K562 (cell line): Measurements from ENCODE around the gene DCLK2. TPM values are rescaled to one million over a fixed set of nuclear protein-coding genes. Genes with fewer than 3 reads are reported as not detected.
"Not testable (repeated sequence)": the region's sequence is repeated elsewhere in the genome, so short reads cannot be mapped to it uniquely, and the experiment has no call there.

Experiments
- ATAC-seq: fragments of 200-7000 bp; cut with Tn5 transposase; 3 replicates; pipeline ENCODE4 v1.9.1; 2020; ENCODE audit warnings: moderate library complexity
- BruUV-seq: library from RNA; stranded (reverse); fragments of 400-500 nt; replicated peaks from 2 replicates; lab custom pipeline; 2021; lab: Mats Ljungman, UMichigan
- CTCF ChIA-PET: fragments of 300-600 bp; formaldehyde crosslinking; extraction: SDS; loops from one replicate; lab custom pipeline; 2021; ENCODE audit warnings: low intra/inter-chr PET ratio; lab: Yijun Ruan, JAX
- POLR2A ChIA-PET: fragments of 300-600, 350-650 bp; sonication (Branson Sonifier 250); formaldehyde crosslinking; extraction: SDS; loops from one replicate; lab custom pipeline; 2021; ENCODE audit warnings: antibody characterized with exemption, inconsistent platforms; lab: Yijun Ruan, JAX
- DNase-seq, 4 experiments: peaks; one replicate each; pipeline versions ENCODE4 v3.0.0 to v3.0.0-alpha.2; 2011 to 2018; ENCODE audit warnings: low spot score in 3 of 4, mixed read lengths in 3 of 4; ENCODE audit errors: extremely low read depth in 1 of 4
- FAIRE-seq: peaks from 2 replicates; lab custom pipeline; 2011; peaks lifted over from hg19 to GRCh38; lab: Jason Lieb, UNC
- H2AFZ ChIP-seq: 2 replicates; pipeline ENCODE4 v1.6.0; 2011; ENCODE audit warnings: low read depth, low read length, control low read depth, inconsistent platforms
- H3K27ac ChIP-seq: fragments of 200-600 bp; 3 replicates; pipeline ENCODE4 v1.8.0; 2011; ENCODE audit warnings: low read depth, mild to moderate bottlenecking, control low read depth, inconsistent platforms, low read length, moderate library complexity, mixed read lengths; ENCODE audit errors: extremely low read depth
- H3K27me3 ChIP-seq, 2 experiments: fragments of 300-600 bp in 1 of 2; 2 replicates in 1 of 2; 3 replicates in 1 of 2; pipeline versions ENCODE4 v1.6.0 to v1.8.0; 2011; ENCODE audit warnings: inconsistent platforms in 2 of 2, low read length in 2 of 2, mild to moderate bottlenecking in 1 of 2, mixed read lengths in 1 of 2, moderate library complexity in 1 of 2; ENCODE audit not compliant: control insufficient read depth in 2 of 2, insufficient read depth in 2 of 2
- H3K36me3 ChIP-seq: fragments of 300-600 bp; 3 replicates; pipeline ENCODE4 v1.8.0; 2011; ENCODE audit warnings: mild to moderate bottlenecking, low read length, inconsistent platforms; ENCODE audit not compliant: control insufficient read depth, insufficient read depth
- H3K4me1 ChIP-seq, 2 experiments: fragments of 200-600 bp in 1 of 2; replicated peaks in 1 of 2; 2 replicates in 1 of 2; 3 replicates in 1 of 2; pipeline versions ENCODE4 v1.5.1 to v1.8.0; 2011; ENCODE audit warnings: inconsistent platforms in 2 of 2, low read length in 2 of 2, mild to moderate bottlenecking in 1 of 2, mixed read lengths in 1 of 2, moderate library complexity in 1 of 2; ENCODE audit not compliant: control insufficient read depth in 2 of 2, insufficient read depth in 2 of 2
- H3K4me2 ChIP-seq: 2 replicates; pipeline ENCODE4 v1.6.1; 2011; ENCODE audit warnings: low read length, control low read depth, inconsistent platforms, mixed read lengths; ENCODE audit not compliant: insufficient read depth
- H3K4me3 ChIP-seq: fragments of 200-600 bp; sonication (generic), shearing (Covaris generic); 2 replicates; pipeline ENCODE4 v1.5.1; 2016; ENCODE audit warnings: control low read depth, inconsistent platforms
- H3K79me2 ChIP-seq: fragments of 200-600 bp; 3 replicates; pipeline ENCODE4 v1.8.0; 2011; ENCODE audit warnings: low read length, inconsistent platforms; ENCODE audit not compliant: control insufficient read depth, insufficient read depth
- H3K9ac ChIP-seq, 2 experiments: 2 replicates each; pipeline versions ENCODE4 v1.6.0 to v1.6.1; 2011; ENCODE audit warnings: low read depth in 2 of 2, low read length in 2 of 2, control low read depth in 1 of 2, inconsistent platforms in 1 of 2, mild to moderate bottlenecking in 1 of 2, mixed read lengths in 1 of 2; ENCODE audit not compliant: insufficient read depth in 1 of 2
- H3K9me1 ChIP-seq: one replicate; pipeline ENCODE4 v1.6.0; 2011; ENCODE audit warnings: inconsistent platforms, mild to moderate bottlenecking, low read length, moderate library complexity; ENCODE audit not compliant: control insufficient read depth, insufficient read depth
- H3K9me3 ChIP-seq: replicated peaks from 2 replicates; pipeline ENCODE4 v1.5.1; 2011; ENCODE audit warnings: low read depth, low read length, inconsistent platforms; ENCODE audit not compliant: control insufficient read depth, insufficient read depth
- H4K20me1 ChIP-seq: replicated peaks from 2 replicates; pipeline ENCODE4 v1.6.1; 2011; ENCODE audit warnings: low read length, inconsistent platforms, mixed read lengths; ENCODE audit not compliant: control insufficient read depth, insufficient read depth
- CBX5 ChIP-seq: IDR thresholded peaks from 2 replicates; pipeline ENCODE4 v1.6.1; 2014; ENCODE audit warnings: low read depth, borderline replicate concordance
- DIDO1 ChIP-seq: fragments of 450-650 bp; IDR thresholded peaks from 2 replicates; pipeline ENCODE4 v1.6.1; 2016; ENCODE audit warnings: low read depth, missing biosample characterization, missing genetic modification characterization
- ETV6 ChIP-seq, 3 experiments: fragments of 150-350 bp in 1 of 3; sonication (generic) in 1 of 3; formaldehyde crosslinking in 1 of 3; IDR thresholded peaks; 2 replicates each; pipeline versions ENCODE4 v1.6.1 to v1.8.0; 2014 to 2022; ENCODE audit warnings: borderline replicate concordance in 2 of 3, low read depth in 2 of 3, antibody characterized with exemption in 1 of 3, low read length in 1 of 3, mild to moderate bottlenecking in 1 of 3, missing genetic modification reagents in 1 of 3
- RCOR1 ChIP-seq, 2 experiments: IDR thresholded peaks; 2 replicates each; pipeline ENCODE4 v1.6.1; 2012; ENCODE audit warnings: low read depth in 2 of 2, low read length in 2 of 2, borderline replicate concordance in 1 of 2, improper control_type of control experiment in 1 of 2
- RFX1 ChIP-seq: fragments of 450-650 bp; IDR thresholded peaks from 2 replicates; pipeline ENCODE4 v1.6.1; 2016; ENCODE audit warnings: mild to moderate bottlenecking, moderate library complexity
- YBX1 ChIP-seq: fragments of 450-650 bp; IDR thresholded peaks from 2 replicates; pipeline ENCODE4 v1.7.1; 2016; ENCODE audit warnings: mild to moderate bottlenecking
- ZNF586 ChIP-seq: fragments of 450-650 bp; formaldehyde crosslinking; conservative IDR thresholded peaks from 2 replicates; pipeline ENCODE4 v1.4.0; 2020; ENCODE audit warnings: mild to moderate bottlenecking, moderate library complexity
- ZNF644 ChIP-seq: fragments of 200-800 bp; sonication (Bioruptor generic); IDR thresholded peaks from 2 replicates; pipeline ENCODE4 v1.6.1; 2016; ENCODE audit warnings: low read depth, missing genetic modification characterization, missing compliant biosample characterization
- WGBS: fragments of 100-300 bp; shearing (Covaris generic); methylation state at CpG from one replicate; pipeline ENCODE4 v1.1.6; 2016; ENCODE audit warnings: low coverage, mixed read lengths; ENCODE audit not compliant: insufficient coverage; ENCODE audit errors: missing lambda C conversion rate; 5-methylcytosine and 5-hydroxymethylcytosine counted together
- in situ Hi-C: fragments of 300-500 bp; cut with MboI; formaldehyde crosslinking; loops from 4 replicates; pipeline ENCODE4 v1.15.0; 2018; ENCODE audit warnings: inconsistent platforms, mixed read lengths
- intact Hi-C: fragments of 100-400 bp; cut with micrococcal nuclease; formaldehyde crosslinking; loops from 2 replicates; pipeline ENCODE4 v1.14.2; 2022
- polyA plus RNA-seq, 8 experiments: library from polyadenylated mRNA; depleted of rRNA in 4 of 8; stranded (reverse) in 5 of 8; unstranded in 3 of 8; fragments of >200 nt; fragmentation: Nextera tagmentation in 2 of 8; fragmentation: Illumina TruSeq in 1 of 8; extraction: Ambion mirVana in 2 of 8; extraction: Trizol in 1 of 8; gene quantifications; 2 replicates each; pipeline versions ENCODE4 v1.2.1 to v1.2.3, GENCODE V29; 2011 to 2014; ENCODE audit warnings: inconsistent platforms in 1 of 8, missing spikeins in 1 of 8
- total RNA-seq, 7 experiments: library from RNA; depleted of rRNA in 6 of 7; stranded (reverse); fragments of >200 nt in 6 of 7; fragmentation: Illumina TruSeq in 2 of 7; extraction: Trizol in 2 of 7; gene quantifications; 2 replicates each; pipeline versions ENCODE4 v1.2.1 to v1.2.3, GENCODE V29; 2011 to 2021; ENCODE audit warnings: low replicate concordance in 1 of 7
- TF ChIP-seq, protein P1 (sequence below): fragments of 450-650 bp; IDR thresholded peaks from 2 replicates; pipeline ENCODE4 v1.6.1; 2016; ENCODE audit warnings: antibody characterized with exemption

DCLK2 gene
- total and polyA plus RNA-seq, 9 of the 15 experiments (the other 6 are each of a cell fraction or from before 2014, with no cell fraction given): not detected

DNA sequence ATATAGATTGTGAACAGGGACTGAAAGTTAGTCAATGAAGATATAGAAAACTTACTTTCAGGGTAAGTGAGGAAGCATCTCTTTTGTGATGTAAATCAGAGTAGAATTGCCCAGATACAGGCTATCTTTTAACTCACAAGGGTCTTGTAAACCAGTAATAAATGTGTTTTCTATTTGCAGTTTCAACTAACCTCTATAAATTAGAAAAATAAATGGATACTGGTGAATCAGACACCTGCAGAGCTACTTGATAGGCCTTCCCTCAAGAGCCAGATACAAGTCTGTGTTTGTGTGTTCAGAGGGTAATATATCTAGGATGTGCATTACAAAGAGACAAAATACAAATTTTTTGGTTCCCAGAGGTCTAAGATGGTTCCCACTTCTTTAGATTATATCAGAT is 82.9 kb downstream of the DCLK2 start:
- no peaks in the 10 kb centered on the region; a peak in 1 of 5 replicates for H3K27me3 ChIP-seq
- in situ Hi-C loops: no loop called here
- H3K9ac ChIP-seq: no peak overlapping the region
- no peaks in the 10 kb centered on the region for H3K9me3 ChIP-seq
- H3K36me3 ChIP-seq: no peaks in the 10 kb centered on the region
- FAIRE-seq: no peak
- H3K4me3 ChIP-seq: no peak overlapping the region
- H3K27ac ChIP-seq: no peak overlapping the region
- no peak overlapping the region for H2AFZ ChIP-seq
- no peak for ATAC-seq
- H3K9me1 ChIP-seq: no peaks in the 10 kb centered on the region
- H3K4me1 ChIP-seq: no peaks in the 10 kb centered on the region
- BruUV-seq: no TSS peak
- TF ChIP-seq YBX1 (no peak), DIDO1 (tag) (no peak), ETV6 (IDR thresholded peaks at IDR 0.05; ENCODE audit: borderline replicate concordance in 1 of 2, low read depth in 2 of 2, low read length in 1 of 2) (no peak), ETV6 (CRISPR knock-in tag; IDR thresholded peaks at IDR 0.05; ENCODE audit: borderline replicate concordance) (no peak), ZNF644 (no peak), RFX1 (no peak), RCOR1 (IDR thresholded peaks at IDR 0.05; ENCODE audit: borderline replicate concordance in 1 of 2, low read depth in 2 of 2, low read length in 2 of 2) (no peak), ZNF586 (CRISPR knock-in tag) (no peak), CBX5 (no peak)
- TF ChIP-seq, protein P1, sequence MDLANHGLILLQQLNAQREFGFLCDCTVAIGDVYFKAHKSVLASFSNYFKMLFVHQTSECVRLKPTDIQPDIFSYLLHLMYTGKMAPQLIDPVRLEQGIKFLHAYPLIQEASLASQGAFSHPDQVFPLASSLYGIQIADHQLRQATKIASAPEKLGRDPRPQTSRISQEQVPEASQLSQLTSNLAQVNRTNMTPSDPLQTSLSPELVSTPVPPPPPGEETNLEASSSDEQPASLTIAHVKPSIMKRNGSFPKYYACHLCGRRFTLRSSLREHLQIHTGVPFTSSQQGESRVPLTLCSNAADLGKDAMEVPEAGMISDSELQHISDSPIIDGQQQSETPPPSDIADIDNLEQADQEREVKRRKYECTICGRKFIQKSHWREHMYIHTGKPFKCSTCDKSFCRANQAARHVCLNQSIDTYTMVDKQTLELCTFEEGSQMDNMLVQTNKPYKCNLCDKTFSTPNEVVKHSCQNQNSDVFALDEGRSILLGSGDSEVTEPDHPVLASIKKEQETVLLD: no peak
- TF ChIP-seq, all 486 proteins: peak for 0
- H3K79me2 ChIP-seq: no peaks in the 10 kb centered on the region
- DNase-seq: no peak
- no peak overlapping the region for H3K4me2 ChIP-seq
- H4K20me1 ChIP-seq: no peaks in the 10 kb centered on the region
- intact Hi-C loops: no loop called here
- CTCF ChIA-PET: no interaction called here
- POLR2A ChIA-PET: no interaction called here

GRCh38 chr4:150162020-150162419 is 83.8 kb downstream of the DCLK2 start:
- intact Hi-C loops, in situ Hi-C loops, CTCF ChIA-PET, H3K27ac ChIP-seq, H3K9ac ChIP-seq, DNase-seq, BruUV-seq, ATAC-seq, H3K36me3 ChIP-seq, H4K20me1 ChIP-seq, H3K27me3 ChIP-seq, H3K4me3 ChIP-seq, H3K9me1 ChIP-seq, POLR2A ChIA-PET, H3K4me1 ChIP-seq, H3K9me3 ChIP-seq, H3K4me2 ChIP-seq, H3K79me2 ChIP-seq, H2AFZ ChIP-seq, FAIRE-seq: not testable (repeated sequence)
- 0% methylated on average over 2 of the region's 2 CpGs for WGBS
